SK-N-SH (cell line): Measurements from ENCODE around the gene SOX15. TPM values are rescaled to one million over a fixed set of nuclear protein-coding genes. Genes with fewer than 3 reads are reported as not detected.

Experiments used
- CTCF ChIA-PET: fragments of 300-600, 350-600 bp; formaldehyde crosslinking; extraction: SDS; loops from one replicate; lab custom pipeline; 2021; lab: Yijun Ruan, JAX
- POLR2A ChIA-PET: fragments of 350-600 bp; sonication (Branson Sonifier 250); formaldehyde crosslinking; extraction: SDS; loops from one replicate; lab custom pipeline; 2020; ENCODE audit warnings: antibody characterized with exemption, inconsistent platforms; lab: Yijun Ruan, JAX
- DNase-seq: peaks from one replicate; pipeline ENCODE4 v3.0.0; 2012
- H2AFZ ChIP-seq: fragments of 200-600 bp; sonication (generic); 2 replicates; pipeline ENCODE4 v1.8.1; 2016; ENCODE audit warnings: antibody characterized with exemption, mild to moderate bottlenecking, low read depth
- H3F3A ChIP-seq: fragments of 200-600 bp; sonication (generic); replicated peaks from 2 replicates; pipeline ENCODE3; 2016; ENCODE audit warnings: antibody characterized with exemption, mild to moderate bottlenecking; ENCODE audit not compliant: insufficient read depth
- H3K27ac ChIP-seq, 2 experiments: fragments of 200-500 bp in 1 of 2; fragments of 200-600 bp in 1 of 2; sonication (Bioruptor generic) in 1 of 2; sonication (generic), shearing (Covaris generic) in 1 of 2; 2 replicates each; pipeline versions ENCODE4 v1.5.1 to v1.6.1; 2014 to 2016; ENCODE audit warnings: low read depth in 2 of 2, inconsistent platforms in 1 of 2, low read length in 1 of 2, mild to moderate bottlenecking in 1 of 2, mixed read lengths in 1 of 2
- H3K27me3 ChIP-seq: fragments of 200-600 bp; sonication (generic), shearing (Covaris generic); 2 replicates; pipeline ENCODE4 v1.6.1; 2016; ENCODE audit warnings: mixed run types; ENCODE audit not compliant: insufficient read depth
- H3K36me3 ChIP-seq, 2 experiments: fragments of 200-500 bp in 1 of 2; fragments of 200-600 bp in 1 of 2; sonication (Bioruptor generic) in 1 of 2; sonication (generic) in 1 of 2; replicated peaks in 1 of 2; 2 replicates each; pipeline versions ENCODE3 to v1.5.1; 2014 to 2016; ENCODE audit warnings: low read length in 1 of 2, mild to moderate bottlenecking in 1 of 2; ENCODE audit not compliant: insufficient read depth in 2 of 2, control insufficient read depth in 1 of 2
- H3K4me1 ChIP-seq, 2 experiments: fragments of 200-500 bp in 1 of 2; fragments of 200-600 bp in 1 of 2; sonication (Bioruptor generic) in 1 of 2; sonication (generic), shearing (Covaris generic) in 1 of 2; 2 replicates each; pipeline versions ENCODE4 v1.5.1 to v1.6.1; 2014 to 2016; ENCODE audit warnings: low read depth in 1 of 2, low read length in 1 of 2, mixed run types in 1 of 2; ENCODE audit not compliant: insufficient read depth in 2 of 2, control insufficient read depth in 1 of 2
- H3K4me2 ChIP-seq: fragments of 200-600 bp; sonication (generic), shearing (Covaris generic); 2 replicates; pipeline ENCODE4 v1.6.1; 2017; ENCODE audit warnings: mixed run types
- H3K4me3 ChIP-seq, 2 experiments: fragments of 200-500 bp in 1 of 2; fragments of 200-600 bp in 1 of 2; sonication (Bioruptor generic) in 1 of 2; sonication (generic), shearing (Covaris generic) in 1 of 2; 2 replicates each; pipeline versions ENCODE4 v1.5.1 to v1.8.1; 2014 to 2016; ENCODE audit warnings: low read depth in 2 of 2, inconsistent platforms in 1 of 2, low read length in 1 of 2, mild to moderate bottlenecking in 1 of 2, mixed read lengths in 1 of 2, moderate library complexity in 1 of 2
- H3K79me2 ChIP-seq: fragments of 200-600 bp; sonication (generic); 2 replicates; pipeline ENCODE4 v1.8.1; 2017; ENCODE audit warnings: mild to moderate bottlenecking; ENCODE audit not compliant: insufficient read depth
- H3K9ac ChIP-seq: fragments of 200-600 bp; sonication (generic); 2 replicates; pipeline ENCODE4 v1.6.1; 2017; ENCODE audit warnings: mixed run types
- H3K9me2 ChIP-seq: fragments of 200-600 bp; sonication (generic); 2 replicates; pipeline ENCODE4 v1.6.1; 2017; ENCODE audit warnings: mixed run types
- H3K9me3 ChIP-seq: fragments of 200-600 bp; sonication (generic); 2 replicates; pipeline ENCODE4 v1.6.1; 2017; ENCODE audit warnings: mixed run types, mild to moderate bottlenecking, moderate library complexity
- H4K20me1 ChIP-seq: fragments of 200-600 bp; sonication (generic); 2 replicates; pipeline ENCODE4 v1.6.1; 2017; ENCODE audit warnings: mild to moderate bottlenecking, mixed run types; ENCODE audit not compliant: insufficient read depth
- CTCF ChIP-seq: fragments of 200-600 bp; sonication (generic); IDR thresholded peaks from 2 replicates; pipeline ENCODE4 v1.6.1; 2017; ENCODE audit warnings: antibody characterized with exemption, mild to moderate bottlenecking, moderate library complexity
- GATA2 ChIP-seq: sonication (generic); formaldehyde crosslinking; IDR thresholded peaks from 2 replicates; pipeline ENCODE4 v1.5.0; 2020; ENCODE audit warnings: mild to moderate bottlenecking, missing genetic modification reagents
- NRF1 ChIP-seq: IDR thresholded peaks from 2 replicates; pipeline ENCODE4 v1.6.1; 2012; ENCODE audit warnings: low read depth, mild to moderate bottlenecking, low read length
- PBX3 ChIP-seq: IDR thresholded peaks from 2 replicates; pipeline ENCODE4; 2012
- POLR2AphosphoS5 ChIP-seq: IDR thresholded peaks from 2 replicates; pipeline ENCODE4 v1.6.1; 2012; ENCODE audit warnings: low read depth, low read length
- RCOR1 ChIP-seq: fragments of 150-350 bp; IDR thresholded peaks from 2 replicates; pipeline ENCODE4 v1.6.1; 2017; ENCODE audit warnings: antibody characterized with exemption, low read length
- SMC3 ChIP-seq: IDR thresholded peaks from 2 replicates; pipeline ENCODE4 v1.6.1; 2012; ENCODE audit warnings: low read depth, low read length, improper control_type of control experiment
- TAF1 ChIP-seq: IDR thresholded peaks from 2 replicates; pipeline ENCODE4 v1.6.1; 2012; ENCODE audit warnings: low read depth, mild to moderate bottlenecking, low read length, moderate library complexity, borderline replicate concordance
- TEAD4 ChIP-seq: IDR thresholded peaks from 2 replicates; pipeline ENCODE4 v1.4.0; 2012; ENCODE audit warnings: mild to moderate bottlenecking, borderline replicate concordance; ENCODE audit not compliant: insufficient read depth
- WGBS: methylation state at CpG from one replicate; pipeline ENCODE4 v1.1.6; 2017; ENCODE audit warnings: low lambda C conversion rate; 5-methylcytosine and 5-hydroxymethylcytosine counted together
- polyA plus RNA-seq, 3 experiments: library from polyadenylated mRNA; depleted of rRNA; stranded (reverse); fragments of >200 nt; gene quantifications; 2 replicates each; pipeline ENCODE4 v1.2.3, GENCODE V29; 2012
- TF ChIP-seq, protein P1 (sequence below): IDR thresholded peaks from 2 replicates; pipeline ENCODE4 v1.6.1; 2012; ENCODE audit warnings: mild to moderate bottlenecking, low read depth, low read length, moderate library complexity
- TF ChIP-seq, protein P2 (sequence below): IDR thresholded peaks from 2 replicates; pipeline ENCODE4 v1.4.0; 2012; ENCODE audit warnings: low read depth
- TF ChIP-seq, protein P3 (sequence below): fragments of 150-350 bp; IDR thresholded peaks from 2 replicates; pipeline ENCODE4 v1.6.1; 2016; ENCODE audit warnings: mild to moderate bottlenecking, low read depth, low read length

Gene SOX15
- polyA plus RNA-seq, 1 of the 3 experiments (the other 2 are of a cell fraction), result 1.3 TPM

DNA sequence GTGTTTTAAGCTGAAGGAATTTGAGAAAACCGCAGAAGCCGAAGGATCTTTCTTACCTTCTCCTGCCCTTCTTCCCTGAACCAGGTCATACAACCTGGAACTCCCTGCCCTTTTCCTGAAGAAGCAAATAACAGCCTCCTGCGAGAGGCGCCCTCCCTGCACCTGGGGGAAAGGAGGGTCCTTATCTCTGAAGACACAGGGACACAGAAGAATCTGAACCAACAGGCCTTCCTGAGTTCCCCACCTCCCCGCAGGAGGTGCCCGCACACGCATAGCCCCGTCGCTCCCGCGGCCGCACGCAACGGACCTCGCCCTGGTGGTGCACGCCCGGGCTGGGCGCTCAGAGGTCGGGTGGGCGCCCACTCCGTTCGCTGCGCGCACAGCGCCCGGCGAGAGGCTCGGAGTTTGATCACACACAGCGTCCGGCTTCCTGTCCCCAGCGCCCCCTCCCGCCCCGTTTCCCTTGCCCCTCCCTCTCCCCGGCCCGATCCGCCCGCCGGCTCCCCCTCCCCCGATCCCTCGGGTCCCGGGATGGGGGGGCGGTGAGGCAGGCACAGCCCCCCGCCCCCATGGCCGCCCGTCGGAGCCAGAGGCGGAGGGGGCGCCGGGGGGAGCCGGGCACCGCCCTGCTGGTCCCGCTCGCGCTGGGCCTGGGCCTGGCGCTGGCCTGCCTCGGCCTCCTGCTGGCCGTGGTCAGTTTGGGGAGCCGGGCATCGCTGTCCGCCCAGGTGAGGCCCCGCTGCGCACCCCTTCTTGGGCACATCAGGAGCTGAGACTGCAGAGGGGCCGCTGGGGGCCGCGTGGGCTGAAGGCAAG, 41.1 kb downstream of the SOX15 start, which contains the start of gene TNFSF12:
Gene TNFSF12 (plus strand): TSS at position 474 of the 816 bp plus-strand sequence. CDS start 96 bp downstream, at position 570.
- peak within 1 kb of the TSS; percentile 87 for H3K4me2 ChIP-seq
- H3K27me3 ChIP-seq, result no peaks in the 10 kb centered on the region; the same call in 1 of the 2 replicates
- POLR2A ChIA-PET, result interaction anchor here (1.1 to 1.6 kb wide), 2 partner anchors 12 to 286 kb away, joined by 3 to 7 read pairs; partner anchors contain the start of gene SENP3
- peak within 1 kb of the TSS; percentile 26 to 45; a peak in 2 of 4 replicates for H3K27ac ChIP-seq
- H3K9me3 ChIP-seq, result no peaks in the 10 kb centered on the region
- H3F3A ChIP-seq, result no peaks in the 10 kb centered on the region
- H3K9me2 ChIP-seq, result no peaks in the 10 kb centered on the region
- peak within 1 kb of the TSS; percentile 89 for H2AFZ ChIP-seq
- peak within 1 kb of the TSS; percentile 57 to 76 for H3K4me3 ChIP-seq
- peaks cover 0 to 8% of the 10 kb centered on the region in 2 experiments; a peak in 1 of 4 replicates for H3K4me1 ChIP-seq
- no peaks in the 10 kb centered on the region for H4K20me1 ChIP-seq
- H3K36me3 ChIP-seq, result peaks cover 0 to 4% of the 10 kb centered on the region in 2 experiments
- peak; percentile 92 for DNase-seq
- peak within 1 kb of the TSS; percentile 83 for H3K9ac ChIP-seq
- TF ChIP-seq CTCF (peak; percentile 28; the same call in 1 of the 2 replicates), POLR2AphosphoS5 (peak; percentile 51; the same call in 1 of the 2 replicates), TAF1 (0 out of 2 replicates have a peak, but pooled peaks have one; percentile 31)
- TF ChIP-seq, protein P1, sequence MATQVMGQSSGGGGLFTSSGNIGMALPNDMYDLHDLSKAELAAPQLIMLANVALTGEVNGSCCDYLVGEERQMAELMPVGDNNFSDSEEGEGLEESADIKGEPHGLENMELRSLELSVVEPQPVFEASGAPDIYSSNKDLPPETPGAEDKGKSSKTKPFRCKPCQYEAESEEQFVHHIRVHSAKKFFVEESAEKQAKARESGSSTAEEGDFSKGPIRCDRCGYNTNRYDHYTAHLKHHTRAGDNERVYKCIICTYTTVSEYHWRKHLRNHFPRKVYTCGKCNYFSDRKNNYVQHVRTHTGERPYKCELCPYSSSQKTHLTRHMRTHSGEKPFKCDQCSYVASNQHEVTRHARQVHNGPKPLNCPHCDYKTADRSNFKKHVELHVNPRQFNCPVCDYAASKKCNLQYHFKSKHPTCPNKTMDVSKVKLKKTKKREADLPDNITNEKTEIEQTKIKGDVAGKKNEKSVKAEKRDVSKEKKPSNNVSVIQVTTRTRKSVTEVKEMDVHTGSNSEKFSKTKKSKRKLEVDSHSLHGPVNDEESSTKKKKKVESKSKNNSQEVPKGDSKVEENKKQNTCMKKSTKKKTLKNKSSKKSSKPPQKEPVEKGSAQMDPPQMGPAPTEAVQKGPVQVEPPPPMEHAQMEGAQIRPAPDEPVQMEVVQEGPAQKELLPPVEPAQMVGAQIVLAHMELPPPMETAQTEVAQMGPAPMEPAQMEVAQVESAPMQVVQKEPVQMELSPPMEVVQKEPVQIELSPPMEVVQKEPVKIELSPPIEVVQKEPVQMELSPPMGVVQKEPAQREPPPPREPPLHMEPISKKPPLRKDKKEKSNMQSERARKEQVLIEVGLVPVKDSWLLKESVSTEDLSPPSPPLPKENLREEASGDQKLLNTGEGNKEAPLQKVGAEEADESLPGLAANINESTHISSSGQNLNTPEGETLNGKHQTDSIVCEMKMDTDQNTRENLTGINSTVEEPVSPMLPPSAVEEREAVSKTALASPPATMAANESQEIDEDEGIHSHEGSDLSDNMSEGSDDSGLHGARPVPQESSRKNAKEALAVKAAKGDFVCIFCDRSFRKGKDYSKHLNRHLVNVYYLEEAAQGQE, result 0 out of 2 replicates have a peak, but pooled peaks have one; percentile 8
- TF ChIP-seq, protein P2, sequence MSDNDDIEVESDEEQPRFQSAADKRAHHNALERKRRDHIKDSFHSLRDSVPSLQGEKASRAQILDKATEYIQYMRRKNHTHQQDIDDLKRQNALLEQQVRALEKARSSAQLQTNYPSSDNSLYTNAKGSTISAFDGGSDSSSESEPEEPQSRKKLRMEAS, result no peak
- CTCF ChIA-PET, result interaction anchor here (2.5 to 7.8 kb wide), 3 partner anchors 9 to 34 kb away, joined by 11 to 55 read pairs (median 26); partner anchors contain the start of genes SENP3 and TNFSF13
- no peaks in the 10 kb centered on the region for H3K79me2 ChIP-seq
- WGBS, result 24% methylated on average over 12 of the region's 65 CpGs

- Histone ChIP-seq H3K9ac (no peak overlapping the region), H3F3A (no peaks in the 10 kb centered on the region), H3K9me2 (no peaks in the 10 kb centered on the region), H3K4me3 (no peak overlapping the region), H2AFZ (no peak overlapping the region), H3K4me1 (peaks cover 0 to 8% of the 10 kb centered on the region in 2 experiments; a peak in 1 of 4 replicates), H4K20me1 (no peaks in the 10 kb centered on the region), H3K9me3 (no peaks in the 10 kb centered on the region), H3K79me2 (no peaks in the 10 kb centered on the region), H3K36me3 (no peaks in the 10 kb centered on the region), H3K27me3 (no peaks in the 10 kb centered on the region; the same call in 1 of the 2 replicates), H3K27ac (no peak overlapping the region), H3K4me2 (no peak overlapping the region)
- ChIA-PET POLR2A (no interaction called here), CTCF (interaction anchor here (1.0 to 1.4 kb wide), 3 partner anchors 21 to 90 kb away, joined by 3 to 5 read pairs (median 3); no protein-coding TSS in a partner anchor)
- no peak for DNase-seq
- no peak for TF ChIP-seq NRF1
- TF ChIP-seq, protein P2, result no peak
- TF ChIP-seq, protein P3, sequence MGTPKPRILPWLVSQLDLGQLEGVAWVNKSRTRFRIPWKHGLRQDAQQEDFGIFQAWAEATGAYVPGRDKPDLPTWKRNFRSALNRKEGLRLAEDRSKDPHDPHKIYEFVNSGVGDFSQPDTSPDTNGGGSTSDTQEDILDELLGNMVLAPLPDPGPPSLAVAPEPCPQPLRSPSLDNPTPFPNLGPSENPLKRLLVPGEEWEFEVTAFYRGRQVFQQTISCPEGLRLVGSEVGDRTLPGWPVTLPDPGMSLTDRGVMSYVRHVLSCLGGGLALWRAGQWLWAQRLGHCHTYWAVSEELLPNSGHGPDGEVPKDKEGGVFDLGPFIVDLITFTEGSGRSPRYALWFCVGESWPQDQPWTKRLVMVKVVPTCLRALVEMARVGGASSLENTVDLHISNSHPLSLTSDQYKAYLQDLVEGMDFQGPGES, result no peak
- TF ChIP-seq SMC3, result no peak
- no peak for TF ChIP-seq GATA2 (CRISPR knock-in tag)
- no peak for TF ChIP-seq PBX3
- TF ChIP-seq RCOR1, result no peak
- TF ChIP-seq TEAD4, result no peak
- WGBS, result 70% methylated on average over 6 of the region's 6 CpGs
Measured at GRCh38 chr17:7544911-7545310, 45.0 kb downstream of the SOX15 start.
